GM21447 (cell line): ENCODE results near the gene TCF20.

ENCODE experiments used
- ATAC-seq: cut with Tn5 transposase; IDR thresholded peaks from one replicate; pipeline ENCODE4 v1.9.1; 2021; ENCODE audit not compliant: unreplicated experiment

Gene TCF20

GRCh38 chr22:42261296-42261695, 9.2 kb downstream of the TCF20 start:
- ATAC-seq: no peak

GRCh38 chr22:42258126-42258525, 12.3 kb downstream of the TCF20 start:
- no peak for ATAC-seq

GRCh38 chr22:42257386-42257785, 13.1 kb downstream of the TCF20 start:
- no peak for ATAC-seq

- ATAC-seq: no peak
Measured at GRCh38 chr22:42256930-42257329, 13.5 kb downstream of the TCF20 start.

- ATAC-seq: no peak
Measured at GRCh38 chr22:42256220-42256619, 14.2 kb downstream of the TCF20 start.

GRCh38 chr22:42249831-42250230, 20.6 kb downstream of the TCF20 start:
- ATAC-seq: no peak

GRCh38 chr22:42248995-42249394, 21.5 kb downstream of the TCF20 start:
- ATAC-seq: no peak

GRCh38 chr22:42247596-42247995, 22.9 kb downstream of the TCF20 start:
- no peak for ATAC-seq

GRCh38 chr22:42243802-42244060, 26.7 kb downstream of the TCF20 start:
- ATAC-seq: no peak

GRCh38 chr22:42236848-42237247, 33.6 kb downstream of the TCF20 start:
- no peak for ATAC-seq

GRCh38 chr22:42236268-42236667, 34.2 kb downstream of the TCF20 start:
- ATAC-seq: no peak

GRCh38 chr22:42233879-42234278, 36.6 kb downstream of the TCF20 start:
- ATAC-seq: no peak

GRCh38 chr22:42231929-42232328, 38.5 kb downstream of the TCF20 start:
- no peak for ATAC-seq

- ATAC-seq: no peak
Measured at GRCh38 chr22:42229455-42230149, 40.9 kb downstream of the TCF20 start.

- no peak for ATAC-seq
Measured at GRCh38 chr22:42228483-42228882, 42.0 kb downstream of the TCF20 start.

GRCh38 chr22:42227435-42227834, 43.0 kb downstream of the TCF20 start:
- ATAC-seq: no peak

- no peak for ATAC-seq
Measured at GRCh38 chr22:42225841-42226240, 44.6 kb downstream of the TCF20 start.

- ATAC-seq: no peak
Measured at GRCh38 chr22:42222140-42222539, 48.3 kb downstream of the TCF20 start.
